ENCODE results near the gene TRMT112. TPM values are rescaled to one million over a fixed set of nuclear protein-coding genes. Genes with fewer than 3 reads are reported as not detected.
"Not testable (repeated sequence)": the region's sequence is repeated elsewhere in the genome, so short reads cannot be mapped to it uniquely, and the experiment has no call there.

The TRMT112 gene
- total RNA-seq, 2 experiments from 2014 or later: 137 to 145 TPM

DNA sequence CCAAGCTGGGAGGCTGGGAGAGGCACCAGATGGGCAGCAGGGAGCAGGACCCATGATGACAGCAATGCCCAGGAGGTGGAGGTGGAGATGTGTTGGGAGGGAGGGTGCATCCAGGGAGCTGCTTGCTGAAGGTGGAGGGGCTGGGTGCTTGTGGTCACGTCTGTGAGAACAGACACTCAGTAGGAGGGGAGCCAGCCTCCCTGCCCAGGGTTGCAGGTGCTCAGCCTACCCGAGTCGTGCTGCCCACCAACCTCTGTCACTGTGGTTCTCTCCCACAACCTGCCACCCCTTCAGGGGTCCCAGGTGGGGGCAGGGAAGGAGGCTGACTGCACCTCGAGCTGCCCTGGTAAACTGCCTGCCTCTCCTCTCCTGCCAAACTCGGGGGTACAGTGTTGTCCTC is 6.0 kb upstream of the TRMT112 start:
- ChIA-PET POLR2A (interaction anchor here (0.8 to 1.6 kb wide), 4 partner anchors 8 to 54 kb away, joined by 3 to 5 read pairs (median 3); no protein-coding TSS in a partner anchor), CTCF (interaction anchor here (0.6 to 2.0 kb wide), 2 partner anchors 8 to 102 kb away, joined by 3 to 8 read pairs; no protein-coding TSS in a partner anchor)
- H3K27me3 Mint-ChIP-seq: no peaks in the 10 kb centered on the region
- H3K36me3 Mint-ChIP-seq (ENCODE audit: low read depth): peaks cover 18% of the 10 kb centered on the region
- DNase-seq: no peak
- no peak overlapping the region for H3K4me3 Mint-ChIP-seq
- H3K9me3 Mint-ChIP-seq: no peaks in the 10 kb centered on the region
- H3K4me1 Mint-ChIP-seq: peaks cover 24% of the 10 kb centered on the region
- no peak overlapping the region for H3K27ac Mint-ChIP-seq

- Mint-ChIP-seq H3K4me3 (no peak overlapping the region), H3K27ac (no peak overlapping the region), H3K36me3 (ENCODE audit: low read depth) (peaks cover 22% of the 10 kb centered on the region), H3K27me3 (no peaks in the 10 kb centered on the region), H3K9me3 (no peaks in the 10 kb centered on the region), H3K4me1 (peaks cover 27% of the 10 kb centered on the region)
- no peak for DNase-seq
- ChIA-PET CTCF (interaction anchor here (0.6 to 2.0 kb wide), 2 partner anchors 9 to 103 kb away, joined by 3 to 8 read pairs; no protein-coding TSS in a partner anchor), POLR2A (interaction anchor here (0.8 to 1.6 kb wide), 4 partner anchors 9 to 54 kb away, joined by 3 to 5 read pairs (median 3); no protein-coding TSS in a partner anchor)
Observed at GRCh38 chr11:64322925-64323260, 5.5 kb upstream of the TRMT112 start.

GRCh38 chr11:64321533-64321932 is 4.2 kb upstream of the TRMT112 start:
- no peak overlapping the region for H3K27ac Mint-ChIP-seq
- peaks cover 33% of the 10 kb centered on the region for H3K36me3 Mint-ChIP-seq (ENCODE audit: low read depth)
- no peaks in the 10 kb centered on the region for H3K27me3 Mint-ChIP-seq
- DNase-seq: no peak
- no peak overlapping the region for H3K4me3 Mint-ChIP-seq
- ChIA-PET CTCF (interaction anchor here (1.4 kb wide), 1 partner anchor 10 kb away, joined by 4 read pairs; no protein-coding TSS in a partner anchor), POLR2A (no interaction called here)
- H3K4me1 Mint-ChIP-seq: peaks cover 36% of the 10 kb centered on the region
- no peaks in the 10 kb centered on the region for H3K9me3 Mint-ChIP-seq

- no peaks in the 10 kb centered on the region for H3K27me3 Mint-ChIP-seq
- CTCF ChIA-PET: interaction anchor here (1.4 kb wide), 1 partner anchor 11 kb away, joined by 4 read pairs; no protein-coding TSS in a partner anchor
- H3K9me3 Mint-ChIP-seq: no peaks in the 10 kb centered on the region
- no peak overlapping the region for H3K4me3 Mint-ChIP-seq
- peak overlapping the region; percentile 34 for H3K27ac Mint-ChIP-seq
- peaks cover 40% of the 10 kb centered on the region for H3K4me1 Mint-ChIP-seq
- H3K36me3 Mint-ChIP-seq (ENCODE audit: low read depth): peaks cover 36% of the 10 kb centered on the region
- POLR2A ChIA-PET: interaction anchor here (4.8 kb wide), 1 partner anchor 9 kb away, joined by 104 read pairs; no protein-coding TSS in a partner anchor
- DNase-seq: no peak
Observed at GRCh38 chr11:64321026-64321425, 3.7 kb upstream of the TRMT112 start.

DNA sequence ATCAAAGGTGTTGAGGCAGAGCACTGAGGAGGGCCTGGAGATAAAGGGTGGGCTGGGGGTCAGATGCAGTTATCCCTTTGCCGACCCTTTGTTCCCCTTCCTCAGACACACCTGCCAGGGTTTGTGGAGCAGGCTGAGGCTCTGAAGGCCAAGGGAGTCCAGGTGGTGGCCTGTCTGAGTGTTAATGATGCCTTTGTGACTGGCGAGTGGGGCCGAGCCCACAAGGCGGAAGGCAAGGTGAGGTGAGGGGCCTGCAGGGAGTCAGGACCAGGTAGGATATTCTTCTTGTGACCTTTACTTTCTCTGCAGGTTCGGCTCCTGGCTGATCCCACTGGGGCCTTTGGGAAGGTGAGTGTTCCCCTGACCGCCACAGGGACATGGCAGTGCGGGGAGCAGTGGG is 3.2 kb upstream of the TRMT112 start:
- H3K27me3 Mint-ChIP-seq: no peaks in the 10 kb centered on the region
- H3K4me3 Mint-ChIP-seq: no peak overlapping the region
- DNase-seq: no peak
- ChIA-PET CTCF (interaction anchor here (5.7 kb wide), 1 partner anchor 11 kb away, joined by 157 read pairs; no protein-coding TSS in a partner anchor), POLR2A (interaction anchor here (4.8 to 5.0 kb wide), 2 partner anchors 10 to 14 kb away, joined by 68 to 104 read pairs; partner anchors contain the start of gene ESRRA)
- H3K36me3 Mint-ChIP-seq (ENCODE audit: low read depth): peaks cover 36% of the 10 kb centered on the region
- no peaks in the 10 kb centered on the region for H3K9me3 Mint-ChIP-seq
- H3K4me1 Mint-ChIP-seq: peaks cover 40% of the 10 kb centered on the region
- H3K27ac Mint-ChIP-seq: peak overlapping the region; percentile 89

DNA sequence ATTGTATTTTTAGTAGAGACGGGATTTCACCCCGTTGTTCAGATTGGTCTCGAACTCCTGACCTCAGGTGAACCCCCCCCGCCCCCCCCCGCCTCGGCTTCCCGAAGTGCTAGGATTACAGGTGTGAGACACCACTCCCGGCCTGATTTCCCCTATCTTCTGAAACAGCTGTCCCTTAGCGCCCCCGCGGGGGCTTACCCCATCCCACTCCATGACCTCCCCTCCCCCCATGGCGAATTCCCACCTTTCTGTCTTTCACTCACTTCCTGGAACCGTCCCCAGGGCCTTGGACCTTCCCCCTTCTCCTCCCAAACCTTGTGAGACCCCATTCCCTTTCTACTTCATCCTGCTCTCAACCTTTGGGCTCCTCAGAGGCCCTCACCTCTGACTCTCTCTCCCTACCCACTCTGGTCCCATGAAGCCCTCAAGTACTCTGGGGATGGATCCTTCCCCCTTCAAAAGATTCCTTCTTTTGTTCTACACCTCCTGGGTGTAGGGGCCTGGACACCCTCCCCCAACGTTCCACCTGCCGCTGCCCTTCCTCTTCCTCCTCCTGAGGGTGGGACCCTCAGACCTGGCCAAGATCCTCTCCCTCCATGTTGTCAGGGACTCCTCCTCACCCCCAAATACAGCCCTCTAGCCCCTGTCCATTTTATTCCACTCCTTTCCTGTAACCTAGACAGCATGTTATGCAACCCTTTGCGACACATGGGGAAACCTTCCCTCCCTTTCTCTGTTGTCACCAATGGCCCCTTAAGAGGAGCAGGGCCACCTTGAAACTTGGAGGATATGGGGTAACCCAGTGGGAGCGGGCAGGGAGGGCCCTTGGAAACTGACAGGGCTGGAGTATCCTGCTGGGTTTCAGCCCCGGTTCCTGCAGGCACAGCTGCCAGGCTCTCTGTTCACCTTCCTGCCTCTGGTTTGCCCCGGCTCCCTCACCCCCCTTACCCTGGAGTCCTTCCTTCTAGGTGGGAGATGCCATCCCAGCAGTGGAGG is 1.7 kb upstream of the TRMT112 start:
- POLR2A ChIA-PET: interaction anchor here (0.6 to 5.0 kb wide), 8 partner anchors 11 to 433 kb away, joined by 3 to 104 read pairs (median 32); partner anchors contain the start of genes CCDC88B, ESRRA, FERMT3 and RPS6KA4
- Mint-ChIP-seq H3K4me3 (peak overlapping the region; percentile 91), H3K27ac (peak overlapping the region; percentile 96), H3K9me3 (no peaks in the 10 kb centered on the region), H3K4me1 (peaks cover 49% of the 10 kb centered on the region), H3K27me3 (no peaks in the 10 kb centered on the region), H3K36me3 (ENCODE audit: low read depth) (peaks cover 46% of the 10 kb centered on the region)
- no peak for DNase-seq
- CTCF ChIA-PET: interaction anchor here (0.6 to 5.7 kb wide), 6 partner anchors 12 to 131 kb away, joined by 3 to 157 read pairs (median 48); partner anchors contain the start of genes CCDC88B, ESRRA and RPS6KA4

- CTCF ChIA-PET: interaction anchor here (0.6 to 5.7 kb wide), 26 partner anchors 9 to 446 kb away, joined by 3 to 157 read pairs (median 6); partner anchors contain the start of genes BAD, CCDC88B, ESRRA and FERMT3
- Mint-ChIP-seq H3K4me1 (peaks cover 52% of the 10 kb centered on the region), H3K27me3 (no peaks in the 10 kb centered on the region), H3K9me3 (no peaks in the 10 kb centered on the region), H3K4me3 (peak within 1 kb of the TSS; percentile 91), H3K36me3 (ENCODE audit: low read depth) (peaks cover 47% of the 10 kb centered on the region), H3K27ac (peak within 1 kb of the TSS; percentile 96)
- DNase-seq: peak; percentile 96
- POLR2A ChIA-PET: interaction anchor here (0.9 to 5.0 kb wide), 32 partner anchors 12 to 1651 kb away, joined by 3 to 104 read pairs (median 5); partner anchors contain the start of genes BAD, CCDC88B, DNAJC4 and ESRRA
Observed at GRCh38 chr11:64317961-64318765, 804 bp upstream of the TRMT112 start, which contains the start of gene PRDX5. TSS of gene PRDX5 (plus strand) at chr11:64318121. CDS start at chr11:64318216, 95 bp downstream.

GRCh38 chr11:64316672-64317324 is 561 bp downstream of the TRMT112 start:
- no peaks in the 10 kb centered on the region for H3K27me3 Mint-ChIP-seq
- peaks cover 61% of the 10 kb centered on the region for H3K4me1 Mint-ChIP-seq
- H3K36me3 Mint-ChIP-seq (ENCODE audit: low read depth): peaks cover 56% of the 10 kb centered on the region
- DNase-seq: peak; percentile 56
- peak overlapping the region; percentile 91 for H3K4me3 Mint-ChIP-seq
- ChIA-PET POLR2A (interaction anchor here (0.7 to 5.0 kb wide), 30 partner anchors 11 to 724 kb away, joined by 3 to 104 read pairs (median 5); partner anchors contain the start of genes BAD, CCDC88B, DNAJC4 and ESRRA), CTCF (interaction anchor here (0.9 to 5.7 kb wide), 19 partner anchors 10 to 448 kb away, joined by 3 to 157 read pairs (median 6); partner anchors contain the start of genes BAD, CCDC88B, ESRRA and FERMT3)
- H3K27ac Mint-ChIP-seq: peak overlapping the region; percentile 96
- no peaks in the 10 kb centered on the region for H3K9me3 Mint-ChIP-seq

DNA sequence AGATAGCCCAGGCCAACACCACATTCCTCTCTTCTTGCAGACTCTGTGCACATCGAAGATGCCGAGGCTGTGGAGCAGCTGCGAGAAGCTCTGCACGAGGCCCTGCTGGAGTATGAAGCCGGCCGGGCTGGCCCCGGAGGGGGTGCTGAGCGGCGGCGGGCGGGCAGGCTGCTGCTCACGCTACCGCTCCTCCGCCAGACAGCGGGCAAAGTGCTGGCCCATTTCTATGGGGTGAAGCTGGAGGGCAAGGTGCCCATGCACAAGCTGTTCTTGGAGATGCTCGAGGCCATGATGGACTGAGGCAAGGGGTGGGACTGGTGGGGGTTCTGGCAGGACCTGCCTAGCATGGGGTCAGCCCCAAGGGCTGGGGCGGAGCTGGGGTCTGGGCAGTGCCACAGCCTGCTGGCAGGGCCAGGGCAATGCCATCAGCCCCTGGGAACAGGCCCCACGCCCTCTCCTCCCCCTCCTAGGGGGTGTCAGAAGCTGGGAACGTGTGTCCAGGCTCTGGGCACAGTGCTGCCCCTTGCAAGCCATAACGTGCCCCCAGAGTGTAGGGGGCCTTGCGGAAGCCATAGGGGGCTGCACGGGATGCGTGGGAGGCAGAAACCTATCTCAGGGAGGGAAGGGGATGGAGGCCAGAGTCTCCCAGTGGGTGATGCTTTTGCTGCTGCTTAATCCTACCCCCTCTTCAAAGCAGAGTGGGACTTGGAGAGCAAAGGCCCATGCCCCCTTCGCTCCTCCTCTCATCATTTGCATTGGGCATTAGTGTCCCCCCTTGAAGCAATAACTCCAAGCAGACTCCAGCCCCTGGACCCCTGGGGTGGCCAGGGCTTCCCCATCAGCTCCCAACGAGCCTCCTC is 1.5 kb downstream of the TRMT112 start:
- peak overlapping the region; percentile 91 for H3K4me3 Mint-ChIP-seq
- peaks cover 49% of the 10 kb centered on the region for H3K36me3 Mint-ChIP-seq (ENCODE audit: low read depth)
- H3K9me3 Mint-ChIP-seq, DNase-seq, H3K27me3 Mint-ChIP-seq: not testable (repeated sequence)
- H3K4me1 Mint-ChIP-seq: peaks cover 60% of the 10 kb centered on the region
- H3K27ac Mint-ChIP-seq: peak overlapping the region; percentile 96
- CTCF ChIA-PET: interaction anchor here (2.2 to 5.7 kb wide), 5 partner anchors 13 to 111 kb away, joined by 9 to 157 read pairs (median 68); partner anchors contain the start of genes CCDC88B and ESRRA
- POLR2A ChIA-PET: interaction anchor here (2.1 to 5.0 kb wide), 7 partner anchors 10 to 129 kb away, joined by 13 to 104 read pairs (median 35); partner anchors contain the start of genes CCDC88B, ESRRA, FERMT3 and RPS6KA4

GRCh38 chr11:64314805-64315561 is 2.4 kb downstream of the TRMT112 start:
- POLR2A ChIA-PET: interaction anchor here (1.5 to 3.9 kb wide), 2 partner anchors 44 to 108 kb away, joined by 5 to 29 read pairs; partner anchors contain the start of genes FERMT3 and RPS6KA4
- CTCF ChIA-PET: interaction anchor here (0.6 to 5.7 kb wide), 4 partner anchors 10 to 28 kb away, joined by 3 to 157 read pairs (median 6); partner anchors contain the start of gene ESRRA

More at GRCh38 chr11:64314805-64315561, 2.4 kb downstream of the TRMT112 start:
- H3K27me3 Mint-ChIP-seq: no peaks in the 10 kb centered on the region
- H3K36me3 Mint-ChIP-seq (ENCODE audit: low read depth): peaks cover 45% of the 10 kb centered on the region
- H3K4me1 Mint-ChIP-seq: peaks cover 55% of the 10 kb centered on the region
- H3K9me3 Mint-ChIP-seq: no peaks in the 10 kb centered on the region
- H3K4me3 Mint-ChIP-seq: no peak overlapping the region
- DNase-seq: no peak
- H3K27ac Mint-ChIP-seq: peak overlapping the region; percentile 31

All from activated CD4-positive, alpha-beta memory T cell treated with anti-CD3 and anti-CD28 coated beads, Interleukin-2, amount 10 ng/mL, durations not matched to agents 7 days and 5 days (primary cell).